Cerebellar nuclear complex (tissue), 1 donor: ENCODE results near the gene SPATA6.

Experiments
- DNase-seq, 2 experiments: peaks; one replicate each; lab custom pipeline; 2025; lab: John Stamatoyannopoulos, UW

SPATA6 gene

DNA sequence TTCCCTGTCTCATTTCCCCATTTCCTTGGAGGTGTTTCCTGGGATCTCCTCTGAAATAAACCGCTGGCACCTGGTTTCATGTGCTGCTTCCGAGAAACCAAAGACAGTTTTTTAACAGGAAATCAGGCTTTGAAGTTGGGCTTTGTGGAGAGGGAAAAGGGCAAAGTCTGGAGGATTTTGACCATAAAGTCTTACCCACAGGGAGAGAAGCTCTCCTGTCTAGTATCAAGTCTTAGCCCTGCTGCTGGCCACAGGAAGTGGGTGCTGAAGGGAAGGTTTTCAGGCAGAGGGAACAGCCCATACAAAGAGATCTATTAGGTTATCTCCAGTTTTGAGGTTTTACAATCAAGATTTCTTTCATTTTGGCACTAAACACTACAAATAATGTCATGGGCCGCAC lies 220.2 kb downstream of the SPATA6 start:
- no peak for DNase-seq

DNA sequence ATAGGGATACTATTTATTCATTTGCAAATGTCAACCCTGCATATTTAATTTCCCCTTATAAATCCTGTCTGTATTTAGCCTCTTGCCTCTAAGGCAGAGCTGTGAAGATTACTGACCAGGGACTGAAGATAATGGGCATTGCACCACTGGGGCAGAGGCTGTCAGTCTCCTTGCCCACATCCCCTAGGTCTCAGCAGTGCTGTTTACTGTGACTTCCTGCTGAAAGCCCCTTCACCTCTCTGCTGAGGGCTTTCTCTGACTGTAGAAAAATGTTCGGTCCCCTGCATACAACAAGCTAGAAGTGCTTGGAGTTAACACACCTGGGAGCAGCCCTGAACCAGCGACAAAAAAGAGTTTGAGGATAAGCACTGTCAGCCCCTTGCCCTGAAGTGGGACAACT lies 220.7 kb downstream of the SPATA6 start:
- DNase-seq, result no peak

DNA sequence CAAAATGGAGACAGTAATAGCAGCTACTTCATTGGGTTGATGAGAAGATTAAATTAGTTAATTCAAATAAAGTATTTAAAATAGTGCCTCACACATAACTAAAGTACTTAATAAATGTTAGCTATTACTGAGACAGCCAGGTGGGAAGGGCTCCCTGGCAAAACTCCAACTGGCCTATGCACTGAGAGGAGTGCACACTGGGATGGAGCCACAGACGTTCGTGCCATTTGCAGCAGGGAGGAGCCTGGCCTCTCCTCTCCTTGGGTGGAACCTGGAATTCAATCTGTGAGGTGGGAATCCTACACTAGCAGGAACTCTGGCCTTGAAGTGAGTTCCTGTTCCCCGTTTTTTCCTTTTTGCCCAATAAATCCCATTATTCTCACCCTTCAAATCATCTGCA lies 221.4 kb downstream of the SPATA6 start:
- no peak for DNase-seq

DNA sequence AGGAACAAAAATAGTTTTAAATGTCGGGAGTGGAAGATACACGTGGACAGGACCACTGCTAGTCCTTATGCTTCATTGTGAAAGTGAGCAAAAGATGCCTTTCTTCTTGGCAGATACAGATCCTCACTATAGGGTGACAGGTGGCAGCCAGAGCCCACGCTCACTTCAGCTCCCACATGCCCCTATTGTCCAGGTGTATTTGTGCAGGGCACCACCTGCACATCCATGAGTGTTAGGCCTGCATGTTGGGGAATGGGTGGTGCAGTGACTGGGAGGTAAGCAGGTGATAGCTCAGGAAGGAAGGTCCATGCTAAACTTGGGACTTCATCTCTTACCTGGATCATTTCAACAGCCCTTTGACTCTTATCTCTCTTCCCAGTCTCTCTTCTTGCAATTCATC lies 222.1 kb downstream of the SPATA6 start:
- DNase-seq, result no peak

DNA sequence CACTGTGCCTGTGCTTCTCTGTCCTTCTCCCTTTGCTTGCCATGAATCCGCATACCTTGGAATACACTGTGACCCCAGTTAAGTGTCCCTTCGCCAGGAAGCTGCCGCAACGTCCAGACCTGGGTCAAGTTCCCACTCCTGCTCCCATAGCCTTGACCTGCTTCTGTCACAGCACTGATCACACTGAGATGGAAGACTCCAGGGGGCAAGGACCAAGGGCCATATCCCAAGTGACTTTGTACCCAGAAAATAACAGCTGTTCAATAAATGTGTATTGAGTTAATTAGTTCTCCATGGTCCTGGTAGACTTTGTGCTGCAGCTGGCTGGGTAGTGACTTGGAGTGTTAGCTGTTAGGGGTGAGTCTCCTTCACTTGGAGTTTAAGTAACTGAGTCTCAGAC lies 223.6 kb downstream of the SPATA6 start:
- no peak for DNase-seq

DNA sequence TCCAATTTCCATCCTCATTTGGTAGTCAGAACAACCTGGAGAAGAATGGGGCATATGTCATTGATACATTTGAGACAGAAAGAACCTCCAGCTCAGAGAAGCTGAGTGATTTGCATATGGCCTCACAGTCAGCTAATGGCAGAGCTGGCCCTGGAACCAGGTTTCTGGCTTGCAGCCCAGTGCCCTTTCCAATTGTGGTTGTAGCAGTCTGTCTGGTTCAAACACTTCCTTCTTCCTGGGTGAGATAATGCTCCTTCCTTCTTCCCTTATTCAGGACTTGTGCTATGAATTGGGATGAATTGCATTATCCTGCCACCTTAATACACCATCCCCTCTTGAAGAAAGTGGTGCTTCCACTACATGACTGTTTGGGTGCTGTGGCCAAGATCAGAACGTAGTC lies 225.3 kb downstream of the SPATA6 start:
- DNase-seq, result peak in 1 of 2 experiments; percentile 1
